OCI-LY1 (cell line): Measurements from ENCODE around the gene E2F6.

Experiments used
- H2AFZ ChIP-seq: fragments of 200-600 bp; sonication (generic), shearing (Covaris generic); 2 replicates; pipeline ENCODE4 v1.6.0; 2014; ENCODE audit warnings: antibody characterized with exemption, mild to moderate bottlenecking, low read length
- H3F3A ChIP-seq: fragments of 200-600 bp; sonication (generic), shearing (Covaris generic); 2 replicates; pipeline ENCODE4 v1.6.0; 2014; ENCODE audit warnings: mild to moderate bottlenecking, antibody characterized with exemption, low read length, moderate library complexity; ENCODE audit not compliant: insufficient read depth
- H3K27ac ChIP-seq: fragments of 200-600 bp; sonication (generic); 2 replicates; pipeline ENCODE4 v1.5.1; 2014; ENCODE audit warnings: low read length, mixed run types, mild to moderate bottlenecking, low read depth; ENCODE audit not compliant: poor library complexity, severe bottlenecking
- H3K27me3 ChIP-seq: fragments of 200-600 bp; sonication (generic); 2 replicates; pipeline ENCODE4 v1.6.0; 2014; ENCODE audit warnings: antibody characterized with exemption, mild to moderate bottlenecking, low read length, moderate library complexity; ENCODE audit not compliant: insufficient read depth
- H3K36me3 ChIP-seq: fragments of 200-600 bp; sonication (generic); 2 replicates; pipeline ENCODE4 v1.6.1; 2014; ENCODE audit warnings: mild to moderate bottlenecking, antibody characterized with exemption, low read length, moderate library complexity, mixed read lengths; ENCODE audit not compliant: insufficient read depth
- H3K4me1 ChIP-seq: fragments of 200-600 bp; sonication (generic); 2 replicates; pipeline ENCODE4 v1.5.1; 2014; ENCODE audit warnings: mild to moderate bottlenecking, low read length, moderate library complexity; ENCODE audit not compliant: insufficient read depth, severe bottlenecking
- H3K4me2 ChIP-seq: fragments of 200-600 bp; sonication (generic), shearing (Covaris generic); 2 replicates; pipeline ENCODE4 v1.6.1; 2014; ENCODE audit warnings: low read length
- H3K4me3 ChIP-seq: fragments of 200-600 bp; sonication (generic); 2 replicates; pipeline ENCODE4 v1.5.1; 2014; ENCODE audit warnings: low read length, low read depth, mild to moderate bottlenecking, mixed read lengths; ENCODE audit not compliant: poor library complexity, severe bottlenecking
- H3K79me2 ChIP-seq: fragments of 200-600 bp; shearing (Covaris generic); 2 replicates; pipeline ENCODE4 v1.6.1; 2016; ENCODE audit warnings: mixed run types, low read length, mixed read lengths; ENCODE audit not compliant: insufficient read depth
- H3K9ac ChIP-seq: fragments of 200-600 bp; sonication (generic), shearing (Covaris generic); 2 replicates; pipeline ENCODE4 v1.6.1; 2014; ENCODE audit warnings: mild to moderate bottlenecking, low read length, mixed read lengths
- H3K9me2 ChIP-seq: fragments of 200-600 bp; sonication (generic), shearing (Covaris generic); 2 replicates; pipeline ENCODE4 v1.6.1; 2014; ENCODE audit warnings: low read depth, mild to moderate bottlenecking, low read length, mixed read lengths
- H3K9me3 ChIP-seq: fragments of 200-600 bp; shearing (Covaris generic); 2 replicates; pipeline ENCODE4 v1.6.1; 2014; ENCODE audit warnings: low read length, mixed read lengths
- H4K20me1 ChIP-seq: fragments of 200-600 bp; sonication (generic), shearing (Covaris generic); 2 replicates; pipeline ENCODE4 v1.6.0; 2016; ENCODE audit warnings: mild to moderate bottlenecking, low read length; ENCODE audit not compliant: insufficient read depth
- CTCF ChIP-seq: fragments of 200-600 bp; sonication (generic), shearing (Covaris generic); IDR thresholded peaks from 2 replicates; pipeline ENCODE4 v1.5.1; 2017; ENCODE audit warnings: mild to moderate bottlenecking, antibody characterized with exemption, low read length, moderate library complexity, mixed read lengths
- EZH2 ChIP-seq: fragments of 200-600 bp; sonication (generic), shearing (Covaris generic); IDR thresholded peaks from 2 replicates; pipeline ENCODE4 v1.8.0; 2017; ENCODE audit warnings: borderline replicate concordance, mixed run types, mild to moderate bottlenecking, antibody characterized with exemption, low read length, moderate library complexity, mixed read lengths

Gene E2F6

GRCh38 chr2:11421863-11422490, 44.0 kb downstream of the E2F6 start:
- H3K4me1 ChIP-seq, result no peaks in the 10 kb centered on the region
- no peaks in the 10 kb centered on the region for H3K79me2 ChIP-seq
- TF ChIP-seq CTCF (no peak), EZH2 (no peak)
- no peaks in the 10 kb centered on the region for H3K9me2 ChIP-seq
- no peaks in the 10 kb centered on the region for H4K20me1 ChIP-seq
- no peaks in the 10 kb centered on the region for H3K36me3 ChIP-seq
- no peaks in the 10 kb centered on the region for H3K27me3 ChIP-seq
- no peak overlapping the region for H3K9ac ChIP-seq
- H2AFZ ChIP-seq, result no peak overlapping the region
- no peak overlapping the region for H3K27ac ChIP-seq
- H3K4me3 ChIP-seq, result no peak overlapping the region
- no peak overlapping the region for H3K4me2 ChIP-seq
- H3F3A ChIP-seq, result no peaks in the 10 kb centered on the region
- H3K9me3 ChIP-seq, result peaks cover 10% of the 10 kb centered on the region; the same call in 1 of the 2 replicates

GRCh38 chr2:11420671-11421070, 45.3 kb downstream of the E2F6 start:
- H3K9me2 ChIP-seq, result no peaks in the 10 kb centered on the region
- H3K27me3 ChIP-seq, result no peaks in the 10 kb centered on the region
- H3K36me3 ChIP-seq, result no peaks in the 10 kb centered on the region
- H4K20me1 ChIP-seq, result no peaks in the 10 kb centered on the region
- no peaks in the 10 kb centered on the region for H3K79me2 ChIP-seq
- H3K9ac ChIP-seq, result no peak overlapping the region
- H3K27ac ChIP-seq, result no peak overlapping the region
- no peak overlapping the region for H3K4me2 ChIP-seq
- no peak overlapping the region for H3K4me3 ChIP-seq
- H3K4me1 ChIP-seq, result no peaks in the 10 kb centered on the region
- H2AFZ ChIP-seq, result no peak overlapping the region
- peaks cover 11% of the 10 kb centered on the region; the same call in 1 of the 2 replicates for H3K9me3 ChIP-seq
- no peaks in the 10 kb centered on the region for H3F3A ChIP-seq
- TF ChIP-seq CTCF, result no peak
- no peak for TF ChIP-seq EZH2

GRCh38 chr2:11420190-11420589, 45.8 kb downstream of the E2F6 start:
- no peaks in the 10 kb centered on the region for H4K20me1 ChIP-seq
- no peaks in the 10 kb centered on the region for H3K27me3 ChIP-seq
- no peaks in the 10 kb centered on the region for H3K79me2 ChIP-seq
- no peaks in the 10 kb centered on the region for H3F3A ChIP-seq
- H3K9me2 ChIP-seq, result no peaks in the 10 kb centered on the region
- peaks cover 11% of the 10 kb centered on the region; the same call in 1 of the 2 replicates for H3K9me3 ChIP-seq
- H2AFZ ChIP-seq, result no peak overlapping the region
- H3K4me2 ChIP-seq, result no peak overlapping the region
- H3K36me3 ChIP-seq, result no peaks in the 10 kb centered on the region
- no peak overlapping the region for H3K27ac ChIP-seq
- H3K4me1 ChIP-seq, result no peaks in the 10 kb centered on the region
- H3K4me3 ChIP-seq, result no peak overlapping the region
- no peak overlapping the region for H3K9ac ChIP-seq
- no peak for TF ChIP-seq CTCF
- no peak for TF ChIP-seq EZH2
